A673 (cell line): ENCODE results near the gene GLI3. TPM values are rescaled to one million over a fixed set of nuclear protein-coding genes. Genes with fewer than 3 reads are reported as not detected.
A peak's percentile ranks its signal among the peaks of the same experiment; 100 is the strongest.

Experiments
- BruUV-seq: library from RNA; stranded (reverse); fragments of 400-500 nt; replicated peaks from 2 replicates; lab custom pipeline; 2021; lab: Mats Ljungman, UMichigan
- CTCF ChIA-PET: fragments of 300-600 bp; sonication (Branson Sonifier 250); formaldehyde crosslinking; loops from one replicate; lab custom pipeline; 2022; ENCODE audit warnings: antibody characterized with exemption; lab: Charles Lee
- POLR2A ChIA-PET: fragments of 300-600 bp; sonication (Branson Sonifier 250); formaldehyde crosslinking; loops from one replicate; lab custom pipeline; 2022; ENCODE audit warnings: antibody characterized with exemption; ENCODE audit not compliant: low non-redundant PET; lab: Charles Lee
- DNase-seq: peaks from one replicate; pipeline ENCODE4 v3.0.0-alpha.2; 2015; ENCODE audit warnings: low spot score
- H3K27ac ChIP-seq: fragments of 200-600 bp; sonication (generic); 2 replicates; pipeline ENCODE4 v1.5.1; 2016; ENCODE audit warnings: mixed run types, low read depth, mild to moderate bottlenecking, mixed read lengths, antibody characterized with exemption, low read length; ENCODE audit not compliant: poor library complexity, severe bottlenecking
- H3K27me3 ChIP-seq: fragments of 200-600 bp; sonication (generic); replicated peaks from 2 replicates; pipeline ENCODE4 v1.6.1; 2017; ENCODE audit warnings: mixed run types, low read depth, mild to moderate bottlenecking, mixed read lengths, antibody characterized with exemption, low read length; ENCODE audit not compliant: insufficient read depth, poor library complexity
- H3K36me3 ChIP-seq: fragments of 200-600 bp; sonication (generic); 2 replicates; pipeline ENCODE4 v1.6.1; 2016; ENCODE audit warnings: mixed run types, mild to moderate bottlenecking, mixed read lengths, antibody characterized with exemption, low read length; ENCODE audit not compliant: insufficient read depth, poor library complexity, severe bottlenecking
- H3K4me1 ChIP-seq: fragments of 200-600 bp; sonication (generic); 2 replicates; pipeline ENCODE4 v1.6.1; 2017; ENCODE audit warnings: mixed run types, mild to moderate bottlenecking, mixed read lengths, antibody characterized with exemption, low read length; ENCODE audit not compliant: insufficient read depth, poor library complexity, severe bottlenecking
- H3K4me3 ChIP-seq: fragments of 200-600 bp; sonication (generic); 2 replicates; pipeline ENCODE4 v1.5.1; 2016; ENCODE audit warnings: low read depth, mixed run types, mild to moderate bottlenecking, mixed read lengths, low read length; ENCODE audit not compliant: poor library complexity, severe bottlenecking
- H3K9me3 ChIP-seq: fragments of 200-600 bp; sonication (generic); 2 replicates; pipeline ENCODE4 v1.6.1; 2016; ENCODE audit warnings: mixed run types, low read depth, mild to moderate bottlenecking, mixed read lengths, antibody characterized with exemption, low read length; ENCODE audit not compliant: poor library complexity, severe bottlenecking
- EZH2 ChIP-seq: fragments of 200-600 bp; sonication (generic); IDR thresholded peaks from 2 replicates; pipeline ENCODE4 v1.6.1; 2017; ENCODE audit warnings: borderline replicate concordance, low read depth, mild to moderate bottlenecking, mixed read lengths, antibody characterized with exemption, low read length; ENCODE audit not compliant: poor library complexity, severe bottlenecking
- intact Hi-C: fragments of 100-400 bp; cut with micrococcal nuclease; formaldehyde crosslinking; loops from one replicate; pipeline ENCODE4 v1.10.0; 2022; ENCODE audit not compliant: unreplicated experiment
- total RNA-seq: library from RNA; stranded (reverse); gene quantifications from 2 replicates; pipeline ENCODE4 v1.2.3, GENCODE V29; 2021
- TF ChIP-seq, protein P1 (sequence below): fragments of 300-800, 200-600 bp; sonication (generic); conservative IDR thresholded peaks from 2 replicates; pipeline ENCODE4 v1.5.1; 2017; ENCODE audit warnings: low read depth, mild to moderate bottlenecking, antibody characterized with exemption, low read length, moderate library complexity, mixed read lengths

The GLI3 gene
- total RNA-seq, 1 experiment from 2014 or later = 52.6 TPM

DNA sequence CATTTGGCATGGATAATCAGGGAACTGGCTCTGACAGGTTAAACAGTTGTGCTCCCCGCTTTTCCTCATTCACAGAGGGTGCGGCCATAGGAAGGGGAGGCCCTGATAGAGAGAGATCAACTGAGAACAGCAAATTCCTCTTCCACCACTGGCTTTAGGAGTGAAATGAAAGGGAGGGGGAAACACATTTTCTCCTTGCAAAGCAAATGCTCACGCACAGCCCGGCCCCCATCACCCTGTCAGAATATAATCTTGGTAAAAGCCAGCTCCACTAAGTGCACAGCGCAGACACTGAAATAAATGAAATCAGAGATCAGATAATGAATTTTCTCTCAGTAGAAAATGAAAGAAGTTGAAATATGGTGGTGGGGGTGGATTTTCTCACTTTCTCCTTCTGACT is 187.2 kb downstream of the GLI3 start:
- Histone ChIP-seq H3K4me1 (no peaks in the 10 kb centered on the region), H3K36me3 (peaks cover 8% of the 10 kb centered on the region), H3K4me3 (no peak overlapping the region), H3K9me3 (no peaks in the 10 kb centered on the region), H3K27ac (no peak overlapping the region), H3K27me3 (no peaks in the 10 kb centered on the region)
- intact Hi-C loops = no loop called here
- CTCF ChIA-PET = no interaction called here
- DNase-seq = no peak
- POLR2A ChIA-PET = no interaction called here
- TF ChIP-seq, protein P1, sequence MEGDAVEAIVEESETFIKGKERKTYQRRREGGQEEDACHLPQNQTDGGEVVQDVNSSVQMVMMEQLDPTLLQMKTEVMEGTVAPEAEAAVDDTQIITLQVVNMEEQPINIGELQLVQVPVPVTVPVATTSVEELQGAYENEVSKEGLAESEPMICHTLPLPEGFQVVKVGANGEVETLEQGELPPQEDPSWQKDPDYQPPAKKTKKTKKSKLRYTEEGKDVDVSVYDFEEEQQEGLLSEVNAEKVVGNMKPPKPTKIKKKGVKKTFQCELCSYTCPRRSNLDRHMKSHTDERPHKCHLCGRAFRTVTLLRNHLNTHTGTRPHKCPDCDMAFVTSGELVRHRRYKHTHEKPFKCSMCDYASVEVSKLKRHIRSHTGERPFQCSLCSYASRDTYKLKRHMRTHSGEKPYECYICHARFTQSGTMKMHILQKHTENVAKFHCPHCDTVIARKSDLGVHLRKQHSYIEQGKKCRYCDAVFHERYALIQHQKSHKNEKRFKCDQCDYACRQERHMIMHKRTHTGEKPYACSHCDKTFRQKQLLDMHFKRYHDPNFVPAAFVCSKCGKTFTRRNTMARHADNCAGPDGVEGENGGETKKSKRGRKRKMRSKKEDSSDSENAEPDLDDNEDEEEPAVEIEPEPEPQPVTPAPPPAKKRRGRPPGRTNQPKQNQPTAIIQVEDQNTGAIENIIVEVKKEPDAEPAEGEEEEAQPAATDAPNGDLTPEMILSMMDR = no peak
- no TSS peak for BruUV-seq

DNA sequence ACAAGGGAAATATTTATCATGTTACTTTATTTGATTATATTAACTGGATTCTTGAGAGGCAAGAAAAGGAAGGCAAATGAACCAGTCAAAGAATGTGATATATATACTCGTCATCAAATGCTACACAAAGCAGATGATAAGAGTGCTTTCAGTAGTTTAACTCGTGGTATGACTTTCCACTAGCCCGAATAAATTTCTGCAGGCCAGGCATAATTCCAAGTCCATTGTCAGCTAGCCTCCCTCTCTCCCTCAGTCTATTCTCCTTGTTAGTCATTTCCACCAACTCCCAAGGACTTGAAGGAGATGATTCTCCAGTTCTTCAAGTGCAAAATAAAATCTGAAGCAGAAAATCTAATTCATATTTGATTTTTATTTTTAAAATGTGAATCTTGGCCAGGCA is 190.5 kb downstream of the GLI3 start:
- Histone ChIP-seq H3K36me3 (peaks cover 10% of the 10 kb centered on the region), H3K4me3 (no peak overlapping the region), H3K4me1 (no peaks in the 10 kb centered on the region), H3K27me3 (no peaks in the 10 kb centered on the region), H3K9me3 (no peaks in the 10 kb centered on the region), H3K27ac (no peak overlapping the region)
- intact Hi-C loops = no loop called here
- DNase-seq = peak; percentile 5
- no peak for TF ChIP-seq EZH2
- TF ChIP-seq, protein P1 = no peak
- CTCF ChIA-PET = no interaction called here
- POLR2A ChIA-PET = no interaction called here
- no TSS peak for BruUV-seq

DNA sequence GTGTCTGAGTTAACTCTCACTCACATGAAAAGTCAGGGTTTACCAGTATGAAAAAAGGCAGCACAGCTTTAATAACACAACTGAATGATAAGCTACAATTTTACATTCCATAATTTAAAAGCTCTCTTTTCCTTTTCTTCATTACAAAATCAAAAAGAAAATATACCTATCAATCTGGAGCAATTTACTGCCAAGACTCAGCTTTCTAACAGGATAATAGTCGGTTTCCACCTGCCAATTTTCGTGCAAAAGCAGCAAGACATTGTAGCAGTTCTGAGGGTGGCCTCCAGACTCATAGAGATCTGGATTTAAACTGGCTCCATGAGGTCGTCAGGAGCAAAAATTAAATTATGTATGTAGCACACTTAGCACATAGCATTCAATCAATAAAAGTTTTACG is 191.0 kb downstream of the GLI3 start:
- Histone ChIP-seq H3K9me3 (no peaks in the 10 kb centered on the region), H3K27me3 (no peaks in the 10 kb centered on the region), H3K4me3 (no peak overlapping the region), H3K36me3 (peaks cover 10% of the 10 kb centered on the region), H3K27ac (no peak overlapping the region), H3K4me1 (no peaks in the 10 kb centered on the region)
- POLR2A ChIA-PET = no interaction called here
- intact Hi-C loops = no loop called here
- TF ChIP-seq EZH2 = no peak
- TF ChIP-seq, protein P1 = no peak
- DNase-seq = no peak
- CTCF ChIA-PET = no interaction called here
- no TSS peak for BruUV-seq
